Liver (tissue), 9 donors: ENCODE results near the gene HELZ2. TPM values are rescaled to one million over a fixed set of nuclear protein-coding genes. Genes with fewer than 3 reads are reported as not detected.

Experiments
- DNase-seq: peaks from one replicate; pipeline ENCODE4 v3.0.0-alpha.2; 2017; ENCODE audit warnings: low spot score
- H3K27ac ChIP-seq, 2 donors: one replicate each; pipeline ENCODE4 v1.7.0; 2013; ENCODE audit warnings: inconsistent platforms in 2 of 2, low read length in 2 of 2, control low read depth in 1 of 2, low read depth in 1 of 2, mild to moderate bottlenecking in 1 of 2
- H3K27me3 ChIP-seq, 4 donors: one replicate each; pipeline versions ENCODE4 v1.6.1 to v1.7.0; 2013; ENCODE audit warnings: low read length in 3 of 4, inconsistent platforms in 1 of 4, mild to moderate bottlenecking in 1 of 4, moderate library complexity in 1 of 4; ENCODE audit not compliant: control insufficient read depth in 4 of 4, insufficient read depth in 4 of 4
- H3K36me3 ChIP-seq, 4 donors: one replicate each; pipeline versions ENCODE4 v1.6.1 to v1.7.0; 2013; ENCODE audit warnings: low read length in 3 of 4, mild to moderate bottlenecking in 3 of 4, low read depth in 1 of 4, moderate library complexity in 1 of 4; ENCODE audit not compliant: control insufficient read depth in 4 of 4, insufficient read depth in 3 of 4
- H3K4me1 ChIP-seq, 4 donors: one replicate each; pipeline versions ENCODE4 v1.6.1 to v1.7.0; 2013; ENCODE audit warnings: low read length in 3 of 4, mild to moderate bottlenecking in 3 of 4, moderate library complexity in 1 of 4; ENCODE audit not compliant: control insufficient read depth in 4 of 4, insufficient read depth in 4 of 4
- H3K4me3 ChIP-seq, 3 donors: one replicate each; pipeline versions ENCODE4 v1.6.1 to v1.7.0; 2013; ENCODE audit warnings: low read length in 3 of 3, control low read depth in 1 of 3, low read depth in 1 of 3, mild to moderate bottlenecking in 1 of 3
- H3K9ac ChIP-seq, 2 donors: one replicate each; pipeline ENCODE4 v1.7.0; 2013; ENCODE audit warnings: low read length in 2 of 2, mild to moderate bottlenecking in 2 of 2, moderate library complexity in 2 of 2, control low read depth in 1 of 2, low read depth in 1 of 2
- H3K9me3 ChIP-seq, 4 donors: one replicate each; pipeline versions ENCODE4 v1.6.1 to v1.7.0; 2013; ENCODE audit warnings: low read length in 3 of 4; ENCODE audit not compliant: control insufficient read depth in 4 of 4
- EGR1 ChIP-seq, 2 donors: IDR thresholded peaks; 2 replicates each; pipeline ENCODE4 v1.6.1; 2016 to 2018; ENCODE audit warnings: antibody characterized with exemption in 2 of 2, low read depth in 2 of 2
- FOXA1 ChIP-seq: IDR thresholded peaks from 2 replicates; pipeline ENCODE4 v1.6.1; 2016; ENCODE audit warnings: antibody characterized with exemption
- FOXA2 ChIP-seq: IDR thresholded peaks from 2 replicates; pipeline ENCODE4 v1.6.1; 2016; ENCODE audit warnings: antibody characterized with exemption
- GABPA ChIP-seq, 2 donors: IDR thresholded peaks in 1 of 2; conservative IDR thresholded peaks in 1 of 2; 2 replicates each; pipeline ENCODE4 v1.6.1; 2016; ENCODE audit warnings: antibody characterized with exemption in 2 of 2, mild to moderate bottlenecking in 1 of 2, moderate library complexity in 1 of 2
- HNF4A ChIP-seq, 2 donors: conservative IDR thresholded peaks; 2 replicates each; pipeline ENCODE4 v1.6.1; 2016; ENCODE audit warnings: antibody characterized with exemption in 2 of 2, mild to moderate bottlenecking in 2 of 2
- HNF4G ChIP-seq: IDR thresholded peaks from 2 replicates; pipeline ENCODE4 v1.6.1; 2016; ENCODE audit warnings: antibody characterized with exemption
- JUND ChIP-seq, 2 donors: IDR thresholded peaks; 2 replicates each; pipeline ENCODE4 v1.6.1; 2016; ENCODE audit warnings: antibody characterized with exemption in 2 of 2
- NR2F2 ChIP-seq: IDR thresholded peaks from 2 replicates; pipeline ENCODE4 v1.6.1; 2016; ENCODE audit warnings: antibody characterized with exemption
- RAD21 ChIP-seq, 2 donors: IDR thresholded peaks; 2 replicates each; pipeline ENCODE4 v1.6.1; 2016; ENCODE audit warnings: antibody characterized with exemption in 2 of 2, mild to moderate bottlenecking in 2 of 2
- RXRA ChIP-seq, 2 donors: IDR thresholded peaks; 2 replicates each; pipeline ENCODE4 v1.6.1; 2017 to 2018; ENCODE audit warnings: antibody characterized with exemption in 2 of 2, mild to moderate bottlenecking in 1 of 2
- SP1 ChIP-seq: IDR thresholded peaks from 2 replicates; pipeline ENCODE4 v1.6.1; 2018; ENCODE audit warnings: antibody characterized with exemption, mild to moderate bottlenecking
- TAF1 ChIP-seq: conservative IDR thresholded peaks from 2 replicates; pipeline ENCODE4 v1.6.1; 2016; ENCODE audit warnings: antibody characterized with exemption, mild to moderate bottlenecking
- YY1 ChIP-seq: IDR thresholded peaks from 2 replicates; pipeline ENCODE4 v1.6.1; 2016; ENCODE audit warnings: antibody characterized with exemption, mild to moderate bottlenecking
- WGBS: extraction: QIAGEN DNeasy Blood & Tissue Kit; methylation state at CpG from one replicate; pipeline ENCODE4 v1.1.7; 2013; 5-methylcytosine and 5-hydroxymethylcytosine counted together
- polyA plus RNA-seq, 2 donors: library from polyadenylated mRNA; stranded (reverse) in 1 of 2; unstranded in 1 of 2; fragments of 200-250 nt in 1 of 2; fragments of >200 nt in 1 of 2; fragmentation: Nextera tagmentation in 1 of 2; extraction: Ambion mirVana in 1 of 2; gene quantifications; one replicate each; pipeline versions ENCODE4 v1.2.1 to v1.2.3, GENCODE V29; 2013 to 2015
- total RNA-seq, 2 donors: library from RNA; depleted of rRNA; stranded (reverse); fragments of >200 nt; gene quantifications; one replicate each; pipeline ENCODE4 v1.2.3, GENCODE V29; 2014
- TF ChIP-seq, protein P1 (sequence below): IDR thresholded peaks from 2 replicates; pipeline ENCODE4 v1.6.1; 2016; ENCODE audit warnings: antibody characterized with exemption
- TF ChIP-seq, protein P2 (sequence below): fragments of 150-350 bp; IDR thresholded peaks from 2 replicates; pipeline ENCODE4 v1.5.1; 2017; ENCODE audit warnings: improper control_type of control experiment, low read depth, low read length; ENCODE audit not compliant: missing input control
- TF ChIP-seq, protein P3 (sequence below): IDR thresholded peaks from 2 replicates; pipeline ENCODE4 v1.6.1; 2016; ENCODE audit warnings: antibody characterized with exemption, mild to moderate bottlenecking
- TF ChIP-seq, protein P4 (sequence below): IDR thresholded peaks from 2 replicates; pipeline ENCODE4 v1.6.1; 2016; ENCODE audit warnings: antibody characterized with exemption
- TF ChIP-seq, protein P5 (sequence below): IDR thresholded peaks from 2 replicates; pipeline ENCODE4 v1.6.1; 2016; ENCODE audit warnings: antibody characterized with exemption
- donor health status: healthy.
- donor health status: healthy.
- donor health status: healthy.
- donor health status: healthy.
- donor health status: healthy.

Gene HELZ2
- total and polyA plus RNA-seq, 4 donors: 3.7 to 26.6 (median 15.5) TPM

DNA sequence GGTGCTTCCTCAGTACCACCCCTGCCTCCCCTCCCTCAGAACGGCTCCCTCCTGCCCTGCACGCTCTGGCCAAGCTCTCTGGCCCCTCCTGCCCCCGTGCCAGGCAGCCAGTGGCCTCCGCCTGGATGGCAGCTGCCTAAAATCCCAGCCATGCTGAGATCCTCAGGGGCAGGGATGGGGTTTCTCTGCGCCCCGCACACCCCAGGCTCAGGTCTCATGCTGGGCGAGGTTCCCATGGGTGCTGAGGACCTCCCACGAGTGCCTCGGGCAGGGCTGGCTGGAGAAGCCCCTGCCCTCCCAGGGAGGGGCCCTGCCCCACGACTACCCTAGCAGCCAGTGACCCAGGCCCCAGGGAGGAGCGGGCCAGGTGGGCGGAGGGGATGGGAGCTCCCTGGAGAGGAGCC lies 39.6 kb downstream of the HELZ2 start:
- Histone ChIP-seq H3K9ac (no peak overlapping the region), H3K27ac (no peak overlapping the region), H3K4me1 (peaks cover 10 to 28% (median 21%) of the 10 kb centered on the region in 4 donors), H3K9me3 (no peaks in the 10 kb centered on the region), H3K4me3 (no peak overlapping the region), H3K36me3 (no peaks in the 10 kb centered on the region), H3K27me3 (no peaks in the 10 kb centered on the region)
- 77% methylated on average over 12 of the region's 12 CpGs for WGBS
- no peak for DNase-seq
- no peak for TF ChIP-seq EGR1 (IDR thresholded peaks at IDR 0.05; ENCODE audit: low read depth in 2 of 2)
- TF ChIP-seq RXRA (IDR thresholded peaks at IDR 0.05): no peak

DNA sequence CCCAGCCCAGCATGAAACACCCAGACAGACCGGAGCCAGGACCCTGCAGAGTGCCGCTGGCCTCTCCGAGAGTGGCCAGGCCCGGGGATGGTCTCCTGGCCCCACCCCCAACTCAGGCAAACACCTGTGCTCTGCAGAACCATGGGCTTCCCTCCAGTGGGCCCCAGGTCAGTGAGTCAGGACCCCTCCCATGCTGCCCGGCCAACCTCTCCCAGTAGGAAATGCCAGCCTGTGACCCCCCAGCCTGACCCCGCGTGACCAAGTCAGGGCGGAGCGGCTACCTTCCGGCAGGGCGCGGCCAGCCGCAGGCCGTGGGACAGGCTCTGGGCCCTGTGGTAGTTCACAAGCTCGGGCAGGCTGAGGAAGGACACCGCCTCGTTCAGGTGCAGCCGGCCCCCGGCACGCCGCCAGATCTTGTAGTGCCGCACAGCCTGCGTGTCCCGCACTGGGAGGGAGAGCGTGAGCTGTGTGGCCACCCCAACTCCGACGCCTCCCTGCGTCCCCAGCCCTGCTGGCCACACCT lies 40.1 kb downstream of the HELZ2 start:
- no peak overlapping the region for H3K9ac ChIP-seq
- no peak overlapping the region for H3K27ac ChIP-seq
- WGBS: 85% methylated on average over 28 of the region's 28 CpGs
- DNase-seq: no peak
- TF ChIP-seq, protein P1, sequence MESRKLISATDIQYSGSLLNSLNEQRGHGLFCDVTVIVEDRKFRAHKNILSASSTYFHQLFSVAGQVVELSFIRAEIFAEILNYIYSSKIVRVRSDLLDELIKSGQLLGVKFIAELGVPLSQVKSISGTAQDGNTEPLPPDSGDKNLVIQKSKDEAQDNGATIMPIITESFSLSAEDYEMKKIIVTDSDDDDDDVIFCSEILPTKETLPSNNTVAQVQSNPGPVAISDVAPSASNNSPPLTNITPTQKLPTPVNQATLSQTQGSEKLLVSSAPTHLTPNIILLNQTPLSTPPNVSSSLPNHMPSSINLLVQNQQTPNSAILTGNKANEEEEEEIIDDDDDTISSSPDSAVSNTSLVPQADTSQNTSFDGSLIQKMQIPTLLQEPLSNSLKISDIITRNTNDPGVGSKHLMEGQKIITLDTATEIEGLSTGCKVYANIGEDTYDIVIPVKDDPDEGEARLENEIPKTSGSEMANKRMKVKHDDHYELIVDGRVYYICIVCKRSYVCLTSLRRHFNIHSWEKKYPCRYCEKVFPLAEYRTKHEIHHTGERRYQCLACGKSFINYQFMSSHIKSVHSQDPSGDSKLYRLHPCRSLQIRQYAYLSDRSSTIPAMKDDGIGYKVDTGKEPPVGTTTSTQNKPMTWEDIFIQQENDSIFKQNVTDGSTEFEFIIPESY: no peak
- TF ChIP-seq FOXA2 (no peak), NR2F2 (no peak), HNF4A (conservative IDR thresholded peaks at IDR 0.05) (no peak), GABPA (IDR thresholded peaks at IDR 0.05 in 1 of 2, conservative IDR thresholded peaks at IDR 0.05 in 1 of 2) (no peak), SP1 (no peak), YY1 (no peak), FOXA1 (no peak), TAF1 (no peak), EGR1 (IDR thresholded peaks at IDR 0.05; ENCODE audit: low read depth in 2 of 2) (no peak), HNF4G (no peak), JUND (IDR thresholded peaks at IDR 0.05) (no peak), RXRA (IDR thresholded peaks at IDR 0.05) (no peak), RAD21 (IDR thresholded peaks at IDR 0.05) (no peak)
- TF ChIP-seq, protein P2, sequence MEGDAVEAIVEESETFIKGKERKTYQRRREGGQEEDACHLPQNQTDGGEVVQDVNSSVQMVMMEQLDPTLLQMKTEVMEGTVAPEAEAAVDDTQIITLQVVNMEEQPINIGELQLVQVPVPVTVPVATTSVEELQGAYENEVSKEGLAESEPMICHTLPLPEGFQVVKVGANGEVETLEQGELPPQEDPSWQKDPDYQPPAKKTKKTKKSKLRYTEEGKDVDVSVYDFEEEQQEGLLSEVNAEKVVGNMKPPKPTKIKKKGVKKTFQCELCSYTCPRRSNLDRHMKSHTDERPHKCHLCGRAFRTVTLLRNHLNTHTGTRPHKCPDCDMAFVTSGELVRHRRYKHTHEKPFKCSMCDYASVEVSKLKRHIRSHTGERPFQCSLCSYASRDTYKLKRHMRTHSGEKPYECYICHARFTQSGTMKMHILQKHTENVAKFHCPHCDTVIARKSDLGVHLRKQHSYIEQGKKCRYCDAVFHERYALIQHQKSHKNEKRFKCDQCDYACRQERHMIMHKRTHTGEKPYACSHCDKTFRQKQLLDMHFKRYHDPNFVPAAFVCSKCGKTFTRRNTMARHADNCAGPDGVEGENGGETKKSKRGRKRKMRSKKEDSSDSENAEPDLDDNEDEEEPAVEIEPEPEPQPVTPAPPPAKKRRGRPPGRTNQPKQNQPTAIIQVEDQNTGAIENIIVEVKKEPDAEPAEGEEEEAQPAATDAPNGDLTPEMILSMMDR: no peak
- TF ChIP-seq, protein P3, sequence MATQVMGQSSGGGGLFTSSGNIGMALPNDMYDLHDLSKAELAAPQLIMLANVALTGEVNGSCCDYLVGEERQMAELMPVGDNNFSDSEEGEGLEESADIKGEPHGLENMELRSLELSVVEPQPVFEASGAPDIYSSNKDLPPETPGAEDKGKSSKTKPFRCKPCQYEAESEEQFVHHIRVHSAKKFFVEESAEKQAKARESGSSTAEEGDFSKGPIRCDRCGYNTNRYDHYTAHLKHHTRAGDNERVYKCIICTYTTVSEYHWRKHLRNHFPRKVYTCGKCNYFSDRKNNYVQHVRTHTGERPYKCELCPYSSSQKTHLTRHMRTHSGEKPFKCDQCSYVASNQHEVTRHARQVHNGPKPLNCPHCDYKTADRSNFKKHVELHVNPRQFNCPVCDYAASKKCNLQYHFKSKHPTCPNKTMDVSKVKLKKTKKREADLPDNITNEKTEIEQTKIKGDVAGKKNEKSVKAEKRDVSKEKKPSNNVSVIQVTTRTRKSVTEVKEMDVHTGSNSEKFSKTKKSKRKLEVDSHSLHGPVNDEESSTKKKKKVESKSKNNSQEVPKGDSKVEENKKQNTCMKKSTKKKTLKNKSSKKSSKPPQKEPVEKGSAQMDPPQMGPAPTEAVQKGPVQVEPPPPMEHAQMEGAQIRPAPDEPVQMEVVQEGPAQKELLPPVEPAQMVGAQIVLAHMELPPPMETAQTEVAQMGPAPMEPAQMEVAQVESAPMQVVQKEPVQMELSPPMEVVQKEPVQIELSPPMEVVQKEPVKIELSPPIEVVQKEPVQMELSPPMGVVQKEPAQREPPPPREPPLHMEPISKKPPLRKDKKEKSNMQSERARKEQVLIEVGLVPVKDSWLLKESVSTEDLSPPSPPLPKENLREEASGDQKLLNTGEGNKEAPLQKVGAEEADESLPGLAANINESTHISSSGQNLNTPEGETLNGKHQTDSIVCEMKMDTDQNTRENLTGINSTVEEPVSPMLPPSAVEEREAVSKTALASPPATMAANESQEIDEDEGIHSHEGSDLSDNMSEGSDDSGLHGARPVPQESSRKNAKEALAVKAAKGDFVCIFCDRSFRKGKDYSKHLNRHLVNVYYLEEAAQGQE: no peak
- TF ChIP-seq, protein P4, sequence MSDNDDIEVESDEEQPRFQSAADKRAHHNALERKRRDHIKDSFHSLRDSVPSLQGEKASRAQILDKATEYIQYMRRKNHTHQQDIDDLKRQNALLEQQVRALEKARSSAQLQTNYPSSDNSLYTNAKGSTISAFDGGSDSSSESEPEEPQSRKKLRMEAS: no peak
- TF ChIP-seq, protein P5, sequence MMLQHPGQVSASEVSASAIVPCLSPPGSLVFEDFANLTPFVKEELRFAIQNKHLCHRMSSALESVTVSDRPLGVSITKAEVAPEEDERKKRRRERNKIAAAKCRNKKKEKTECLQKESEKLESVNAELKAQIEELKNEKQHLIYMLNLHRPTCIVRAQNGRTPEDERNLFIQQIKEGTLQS: no peak
- H3K9me3 ChIP-seq: no peaks in the 10 kb centered on the region
- H3K4me1 ChIP-seq: peaks cover 10 to 28% (median 21%) of the 10 kb centered on the region in 4 donors
- H3K36me3 ChIP-seq: no peaks in the 10 kb centered on the region
- H3K4me3 ChIP-seq: no peak overlapping the region
- no peaks in the 10 kb centered on the region for H3K27me3 ChIP-seq
